Panc1 (cell line): ENCODE data around the gene RUFY1. TPM values are rescaled to one million over a fixed set of nuclear protein-coding genes. Genes with fewer than 3 reads are reported as not detected.
A peak's percentile ranks its signal among the peaks of the same experiment; 100 is the strongest.

Experiments
- ATAC-seq: fragments of 200-7000 bp; cut with Tn5 transposase; 2 replicates; pipeline ENCODE4 v1.9.1; 2020; ENCODE audit warnings: mild to moderate bottlenecking, moderate library complexity
- BruUV-seq: library from RNA; stranded (reverse); fragments of 400-500 nt; replicated peaks from 2 replicates; lab custom pipeline; 2021; lab: Mats Ljungman, UMichigan
- CTCF ChIA-PET: fragments of 300-600 bp; sonication (Branson Sonifier 250); formaldehyde crosslinking; loops from one replicate; lab custom pipeline; 2022; ENCODE audit warnings: antibody characterized with exemption; lab: Charles Lee
- POLR2A ChIA-PET: fragments of 300-600 bp; sonication (Branson Sonifier 250); formaldehyde crosslinking; loops from one replicate; lab custom pipeline; 2022; ENCODE audit warnings: antibody characterized with exemption; lab: Charles Lee
- DNase-seq: peaks from one replicate; pipeline ENCODE4 v3.0.0-alpha.2; 2010; ENCODE audit warnings: low read depth, low spot score
- H3K27ac ChIP-seq: 2 replicates; pipeline ENCODE4 v1.5.1; 2011; ENCODE audit warnings: mild to moderate bottlenecking, low read length, inconsistent platforms
- H3K27me3 ChIP-seq: fragments of 200-500 bp; sonication (Bioruptor generic); 2 replicates; pipeline ENCODE4 v1.6.0; 2014; ENCODE audit warnings: low read length, inconsistent platforms; ENCODE audit not compliant: control insufficient read depth, insufficient read depth
- H3K36me3 ChIP-seq: fragments of 200-500 bp; sonication (Bioruptor generic); 2 replicates; pipeline ENCODE4 v1.5.1; 2014; ENCODE audit warnings: inconsistent platforms, mild to moderate bottlenecking, low read length, moderate library complexity; ENCODE audit not compliant: control insufficient read depth, insufficient read depth
- H3K4me1 ChIP-seq: 2 replicates; pipeline ENCODE4 v1.5.1; 2011; ENCODE audit warnings: inconsistent platforms, mild to moderate bottlenecking, low read length, moderate library complexity; ENCODE audit not compliant: control insufficient read depth, insufficient read depth
- H3K4me3 ChIP-seq, 2 experiments: 2 replicates each; pipeline ENCODE4 v1.5.1; 2011 to 2012; ENCODE audit warnings: low read depth in 2 of 2, low read length in 2 of 2, mild to moderate bottlenecking in 2 of 2, inconsistent platforms in 1 of 2, moderate library complexity in 1 of 2
- H3K9me3 ChIP-seq: fragments of 200-500 bp; sonication (Bioruptor generic); 2 replicates; pipeline ENCODE4 v1.5.1; 2014; ENCODE audit warnings: low read depth, mild to moderate bottlenecking, inconsistent platforms, low read length, moderate library complexity; ENCODE audit not compliant: control insufficient read depth, insufficient read depth
- CTCF ChIP-seq: fragments of 450-650 bp; IDR thresholded peaks from 2 replicates; pipeline ENCODE4 v1.5.1; 2017; ENCODE audit warnings: mild to moderate bottlenecking
- POLR2AphosphoS5 ChIP-seq: IDR thresholded peaks from 2 replicates; pipeline ENCODE4 v1.6.1; 2012; ENCODE audit warnings: mild to moderate bottlenecking, low read depth, low read length, moderate library complexity
- REST ChIP-seq, 2 experiments: IDR thresholded peaks; 2 replicates each; pipeline ENCODE4 v1.6.1; 2011 to 2012; ENCODE audit warnings: low read depth in 2 of 2, control low read depth in 1 of 2, low read length in 1 of 2, mild to moderate bottlenecking in 1 of 2, moderate library complexity in 1 of 2; ENCODE audit not compliant: insufficient read depth in 1 of 2
- SIN3A ChIP-seq: IDR thresholded peaks from 2 replicates; pipeline ENCODE4 v1.6.1; 2012; ENCODE audit warnings: low read depth, mild to moderate bottlenecking, low read length, moderate library complexity, borderline replicate concordance; ENCODE audit not compliant: insufficient read depth
- TCF7L2 ChIP-seq: IDR thresholded peaks from 2 replicates; pipeline ENCODE4 v1.6.1; 2011; ENCODE audit warnings: mild to moderate bottlenecking, low read depth, low read length, inconsistent platforms
- in situ Hi-C: cut with HindIII; loops from 2 replicates; pipeline ENCODE4 v1.10.0; 2016; ENCODE audit warnings: low sequenced_read_pairs, low pct_unique_long_range_greater_than_20kb
- intact Hi-C: fragments of 100-400 bp; cut with micrococcal nuclease; formaldehyde crosslinking; loops from one replicate; pipeline ENCODE4 v1.10.0; 2022; ENCODE audit not compliant: unreplicated experiment
- total RNA-seq: library from RNA; stranded (reverse); gene quantifications from one replicate; pipeline ENCODE4 v1.2.1, GENCODE V29; 2021; ENCODE audit not compliant: unreplicated experiment

RUFY1 gene
- total RNA-seq, 1 experiment from 2014 or later = 66.3 TPM

- no peak overlapping the region for H3K27ac ChIP-seq
- no peaks in the 10 kb centered on the region for H3K27me3 ChIP-seq
- H3K36me3 ChIP-seq = no peaks in the 10 kb centered on the region
- in situ Hi-C loops = no loop called here
- no peak for DNase-seq
- ChIA-PET CTCF (no interaction called here), POLR2A (no interaction called here)
- no peak for ATAC-seq
- H3K9me3 ChIP-seq = no peaks in the 10 kb centered on the region
- no peak overlapping the region for H3K4me3 ChIP-seq
- intact Hi-C loops = no loop called here
- TF ChIP-seq CTCF (no peak), TCF7L2 (no peak), REST (IDR thresholded peaks at IDR 0.05; ENCODE audit: insufficient read depth in 1 of 2, low read depth in 2 of 2, low read length in 1 of 2) (no peak), POLR2AphosphoS5 (no peak), SIN3A (no peak)
- peaks cover 15% of the 10 kb centered on the region for H3K4me1 ChIP-seq
- TSS peak; percentile 66 for BruUV-seq
Observed at GRCh38 chr5:179553006-179553405, 2.7 kb downstream of the RUFY1 start.

- Histone ChIP-seq H3K27me3 (no peaks in the 10 kb centered on the region), H3K9me3 (no peaks in the 10 kb centered on the region), H3K4me3 (no peak overlapping the region), H3K27ac (no peak overlapping the region), H3K36me3 (no peaks in the 10 kb centered on the region), H3K4me1 (peaks cover 20% of the 10 kb centered on the region)
- DNase-seq = no peak
- CTCF ChIA-PET = no interaction called here
- in situ Hi-C loops (no loop called here), intact Hi-C loops (no loop called here)
- ATAC-seq = no peak
- BruUV-seq = no TSS peak
- POLR2A ChIA-PET = no interaction called here
- TF ChIP-seq CTCF = no peak
- TF ChIP-seq TCF7L2 = no peak
- no peak for TF ChIP-seq POLR2AphosphoS5
- TF ChIP-seq SIN3A = no peak
- no peak for TF ChIP-seq REST (IDR thresholded peaks at IDR 0.05; ENCODE audit: insufficient read depth in 1 of 2, low read depth in 2 of 2, low read length in 1 of 2)
Observed at GRCh38 chr5:179553875-179554274, 3.5 kb downstream of the RUFY1 start.
